C4-2B (cell line): ENCODE results near the gene TLE2.

Source experiments
- CTCF ChIP-seq: fragments of 450-650 bp; conservative IDR thresholded peaks from 2 replicates; pipeline ENCODE4 v1.5.1; 2017; ENCODE audit warnings: mild to moderate bottlenecking
- ZFX ChIP-seq: fragments of 450-650 bp; IDR thresholded peaks from 2 replicates; pipeline ENCODE4 v1.6.1; 2017

GRCh38 chr19:2949939-2950285 lies 79.2 kb downstream of the TLE2 start:
- TF ChIP-seq CTCF = no peak
- TF ChIP-seq ZFX = no peak
